GM23248 (cell line): ENCODE measurements around the gene PAPPA. TPM values are rescaled to one million over a fixed set of nuclear protein-coding genes. Genes with fewer than 3 reads are reported as not detected.

Source experiments
- DNase-seq: peaks from one replicate; pipeline ENCODE4 v3.0.0-alpha.2; 2015
- H2AFZ ChIP-seq: fragments of 200-600 bp; sonication (generic); 2 replicates; pipeline ENCODE4 v1.6.1; 2016; ENCODE audit warnings: antibody characterized with exemption
- H3F3A ChIP-seq: fragments of 200-600 bp; sonication (generic); 2 replicates; pipeline ENCODE4 v1.6.1; 2016; ENCODE audit warnings: mild to moderate bottlenecking, antibody characterized with exemption, mixed run types; ENCODE audit not compliant: insufficient read depth
- H3K27ac ChIP-seq: fragments of 200-600 bp; sonication (generic); 2 replicates; pipeline ENCODE4 v1.5.1; 2016; ENCODE audit warnings: mild to moderate bottlenecking
- H3K27me3 ChIP-seq: fragments of 200-600 bp; sonication (generic); replicated peaks from 2 replicates; pipeline ENCODE4 v1.6.1; 2016; ENCODE audit warnings: mild to moderate bottlenecking; ENCODE audit not compliant: insufficient read depth
- H3K36me3 ChIP-seq: fragments of 200-600 bp; sonication (generic); 2 replicates; pipeline ENCODE4 v1.6.1; 2016; ENCODE audit warnings: low read depth, mild to moderate bottlenecking
- H3K4me1 ChIP-seq: fragments of 200-600 bp; sonication (generic); 2 replicates; pipeline ENCODE4 v1.6.1; 2016; ENCODE audit warnings: mild to moderate bottlenecking; ENCODE audit not compliant: insufficient read depth
- H3K4me2 ChIP-seq: fragments of 200-600 bp; sonication (generic); one replicate; pipeline ENCODE4 v1.6.1; 2016; ENCODE audit warnings: mild to moderate bottlenecking; ENCODE audit not compliant: unreplicated experiment
- H3K4me3 ChIP-seq: fragments of 200-600 bp; sonication (generic); 2 replicates; pipeline ENCODE4 v1.5.1; 2016; ENCODE audit warnings: mild to moderate bottlenecking
- H3K79me2 ChIP-seq: fragments of 200-600 bp; sonication (generic); 2 replicates; pipeline ENCODE4 v1.6.1; 2016; ENCODE audit warnings: mild to moderate bottlenecking; ENCODE audit not compliant: insufficient read depth
- H3K9ac ChIP-seq: fragments of 200-600 bp; sonication (generic); 2 replicates; pipeline ENCODE4 v1.6.1; 2016; ENCODE audit warnings: mild to moderate bottlenecking
- H3K9me2 ChIP-seq: fragments of 200-600 bp; sonication (generic); 2 replicates; pipeline ENCODE4 v1.6.1; 2016; ENCODE audit warnings: mixed run types, mild to moderate bottlenecking, moderate library complexity; ENCODE audit not compliant: insufficient read depth
- H3K9me3 ChIP-seq: fragments of 200-600 bp; sonication (generic); one replicate; pipeline ENCODE4 v1.6.1; 2017; ENCODE audit warnings: low read depth
- H4K20me1 ChIP-seq: fragments of 200-600 bp; sonication (generic); 2 replicates; pipeline ENCODE4 v1.6.0; 2016; ENCODE audit not compliant: insufficient read depth
- EZH2 ChIP-seq: fragments of 200-600 bp; sonication (generic); IDR thresholded peaks from 2 replicates; pipeline ENCODE4 v1.6.1; 2018; ENCODE audit warnings: antibody characterized with exemption, mild to moderate bottlenecking; ENCODE audit not compliant: insufficient read depth, poor library complexity, severe bottlenecking
- EZH2phosphoT487 ChIP-seq: fragments of 200-600 bp; sonication (generic); IDR thresholded peaks from 2 replicates; pipeline ENCODE4 v1.6.1; 2018; ENCODE audit warnings: antibody characterized with exemption, moderate library complexity, mild to moderate bottlenecking, low read depth; ENCODE audit not compliant: insufficient read depth
- WGBS, 2 experiments: methylation state at CpG; one replicate each; pipeline ENCODE4 v1.1.6; 2015 to 2017; ENCODE audit warnings: low lambda C conversion rate in 2 of 2, low coverage in 1 of 2; ENCODE audit errors: missing lambda C conversion rate in 2 of 2; 5-methylcytosine and 5-hydroxymethylcytosine counted together
- in situ Hi-C: fragments of 300-500 bp; cut with MboI; formaldehyde crosslinking; loops from 2 replicates; pipeline ENCODE4 v1.15.0; 2020
- polyA plus RNA-seq: library from polyadenylated mRNA; unstranded; fragments of >200 nt; fragmentation: Nextera tagmentation; extraction: Ambion mirVana; gene quantifications from 2 replicates; pipeline ENCODE4 v1.2.1, GENCODE V29; 2016
- total RNA-seq: library from RNA; depleted of rRNA; stranded (reverse); fragments of >200 nt; shearing (Covaris generic); gene quantifications from 2 replicates; pipeline ENCODE4 v1.2.3, GENCODE V29; 2014

Gene PAPPA
- total and polyA plus RNA-seq, 2 experiments from 2014 or later, result 8.7 to 30.3 TPM

DNA sequence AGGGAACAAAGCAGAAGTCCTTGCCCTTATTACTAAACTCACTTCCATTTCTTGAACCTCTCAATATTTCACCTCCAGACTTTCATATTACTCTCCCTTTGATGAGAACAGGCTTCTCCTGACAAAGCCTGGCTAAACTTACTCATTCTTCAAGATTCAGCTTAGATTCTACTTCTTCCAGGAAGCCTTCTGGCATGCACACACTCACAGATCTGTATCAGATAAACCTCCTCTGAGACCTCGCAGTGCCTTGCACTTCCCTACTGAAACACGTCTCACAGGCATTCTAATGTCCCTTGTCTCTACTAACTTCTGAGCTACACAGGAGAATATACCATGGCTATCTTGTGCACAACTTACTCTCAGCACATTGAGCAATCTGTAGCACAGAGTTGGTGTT is 16.6 kb upstream of the PAPPA start:
- Histone ChIP-seq H3K4me2 (no peak overlapping the region), H4K20me1 (no peaks in the 10 kb centered on the region), H3K27me3 (no peaks in the 10 kb centered on the region), H2AFZ (no peak overlapping the region), H3F3A (no peaks in the 10 kb centered on the region), H3K79me2 (no peaks in the 10 kb centered on the region), H3K4me3 (no peak overlapping the region), H3K27ac (no peak overlapping the region), H3K9me3 (no peaks in the 10 kb centered on the region), H3K9ac (no peak overlapping the region), H3K9me2 (no peaks in the 10 kb centered on the region), H3K4me1 (no peaks in the 10 kb centered on the region), H3K36me3 (no peaks in the 10 kb centered on the region)
- WGBS, 2 experiments, result 92 to 95% methylated on average over 2 of the region's 2 CpGs
- DNase-seq, result no peak
- in situ Hi-C loops, result no loop called here
- TF ChIP-seq EZH2phosphoT487 (no peak), EZH2 (no peak)

DNA sequence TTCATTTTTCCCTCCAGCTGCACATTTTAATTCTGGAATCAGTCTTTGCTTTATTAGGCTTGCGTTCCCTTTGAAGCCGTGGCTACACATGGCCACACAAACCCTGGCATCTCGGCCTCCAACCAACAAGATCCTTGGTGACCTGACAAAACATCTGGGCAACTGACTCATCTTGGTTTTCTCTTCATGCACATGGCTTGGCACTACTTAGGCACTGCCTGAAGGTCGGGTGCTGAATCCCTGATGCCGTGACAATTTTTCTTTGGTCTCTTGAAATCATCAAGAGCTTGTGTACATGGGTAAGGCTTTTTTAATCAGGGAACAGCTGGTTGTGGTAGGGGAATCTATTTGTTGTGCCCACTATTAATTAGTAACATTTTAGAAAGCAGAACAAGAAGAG is 16.0 kb upstream of the PAPPA start:
- H3K9me3 ChIP-seq, result no peaks in the 10 kb centered on the region
- no peak overlapping the region for H3K4me3 ChIP-seq
- no peak overlapping the region for H3K4me2 ChIP-seq
- H4K20me1 ChIP-seq, result no peaks in the 10 kb centered on the region
- 18 to 19% methylated on average over 5 of the region's 5 CpGs for WGBS, 2 experiments
- no peak overlapping the region for H3K9ac ChIP-seq
- no peaks in the 10 kb centered on the region; the same call in 1 of the 2 replicates for H3K4me1 ChIP-seq
- in situ Hi-C loops, result no loop called here
- H3K36me3 ChIP-seq, result no peaks in the 10 kb centered on the region
- H3K27ac ChIP-seq, result no peak overlapping the region
- H3F3A ChIP-seq, result no peaks in the 10 kb centered on the region
- TF ChIP-seq EZH2, result no peak
- no peak for TF ChIP-seq EZH2phosphoT487
- H3K27me3 ChIP-seq, result no peaks in the 10 kb centered on the region
- no peaks in the 10 kb centered on the region for H3K79me2 ChIP-seq
- H2AFZ ChIP-seq, result no peak overlapping the region
- no peaks in the 10 kb centered on the region for H3K9me2 ChIP-seq
- peak; percentile 50 for DNase-seq

DNA sequence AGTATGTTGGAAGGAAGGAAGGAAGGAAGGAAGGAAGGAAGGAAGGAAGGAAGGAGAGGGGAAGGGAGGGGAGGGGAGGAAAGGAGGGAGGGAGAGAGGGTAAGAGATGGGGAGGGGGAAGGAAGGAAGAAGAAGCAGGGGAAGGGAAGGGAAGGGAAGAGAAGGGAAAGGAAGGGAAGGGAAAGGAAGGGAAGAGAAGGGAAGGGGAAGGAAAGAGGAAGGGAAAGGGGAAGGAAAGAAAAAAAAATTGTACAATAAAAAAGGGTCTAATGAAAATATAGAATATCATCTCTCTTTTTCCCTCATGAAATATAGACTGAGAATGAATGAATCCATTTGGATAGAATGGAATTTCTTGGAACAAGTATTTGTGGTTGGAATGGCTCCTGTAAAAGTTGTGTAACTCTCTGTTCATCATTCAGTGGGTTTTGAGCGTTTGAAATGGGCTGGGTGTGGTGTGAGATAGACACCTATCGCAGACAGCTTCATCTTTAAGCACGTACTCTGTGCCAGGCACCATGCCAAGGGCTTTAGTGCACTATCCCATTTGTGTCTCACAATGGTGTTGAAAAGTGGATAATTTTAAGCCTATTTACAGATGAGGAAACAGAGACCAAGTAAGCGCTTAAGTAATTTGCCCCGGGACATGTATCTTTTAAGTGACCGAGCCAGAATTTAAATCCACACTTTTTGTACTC is 11.6 kb upstream of the PAPPA start:
- H3K4me1 ChIP-seq, result peaks cover 19% of the 10 kb centered on the region
- peak; percentile 34 for DNase-seq

GRCh38 chr9:116142706-116143492 is 10.7 kb upstream of the PAPPA start:
- H3K27me3 ChIP-seq, result no peaks in the 10 kb centered on the region
- peaks cover 19% of the 10 kb centered on the region for H3K4me1 ChIP-seq
- TF ChIP-seq EZH2 (no peak), EZH2phosphoT487 (no peak)
- H3K4me3 ChIP-seq, result no peak overlapping the region
- H3K36me3 ChIP-seq, result no peaks in the 10 kb centered on the region
- DNase-seq, result no peak
- H4K20me1 ChIP-seq, result no peaks in the 10 kb centered on the region
- H3K27ac ChIP-seq, result no peak overlapping the region
- H3K79me2 ChIP-seq, result no peaks in the 10 kb centered on the region
- in situ Hi-C loops, result no loop called here
- H3K9ac ChIP-seq, result no peak overlapping the region
- 88 to 89% methylated on average over 5 of the region's 5 CpGs for WGBS, 2 experiments
- no peaks in the 10 kb centered on the region for H3K9me3 ChIP-seq
- H2AFZ ChIP-seq, result no peak overlapping the region
- H3K4me2 ChIP-seq, result no peak overlapping the region
- no peaks in the 10 kb centered on the region for H3K9me2 ChIP-seq
- H3F3A ChIP-seq, result peaks cover 16% of the 10 kb centered on the region

More for the DNA sequence above, 11.6 kb upstream of the PAPPA start:
- H4K20me1 ChIP-seq, result no peaks in the 10 kb centered on the region
- in situ Hi-C loops, result no loop called here
- 71 to 77% methylated on average over 6 of the region's 6 CpGs for WGBS, 2 experiments
- no peak overlapping the region for H2AFZ ChIP-seq
- no peaks in the 10 kb centered on the region for H3K79me2 ChIP-seq
- H3K4me2 ChIP-seq, result no peak overlapping the region
- H3K36me3 ChIP-seq, result no peaks in the 10 kb centered on the region
- H3K9me3 ChIP-seq, result no peaks in the 10 kb centered on the region
- no peak overlapping the region for H3K4me3 ChIP-seq
- no peak overlapping the region for H3K9ac ChIP-seq
- H3F3A ChIP-seq, result peaks cover 16% of the 10 kb centered on the region
- TF ChIP-seq EZH2phosphoT487 (no peak), EZH2 (no peak)
- H3K27me3 ChIP-seq, result no peaks in the 10 kb centered on the region
- no peak overlapping the region for H3K27ac ChIP-seq
- no peaks in the 10 kb centered on the region for H3K9me2 ChIP-seq
